Measurements from ENCODE around the gene EPDR1.
"Not testable (repeated sequence)": the region's sequence is repeated elsewhere in the genome, so short reads cannot be mapped to it uniquely, and the experiment has no call there.

EPDR1 gene

DNA sequence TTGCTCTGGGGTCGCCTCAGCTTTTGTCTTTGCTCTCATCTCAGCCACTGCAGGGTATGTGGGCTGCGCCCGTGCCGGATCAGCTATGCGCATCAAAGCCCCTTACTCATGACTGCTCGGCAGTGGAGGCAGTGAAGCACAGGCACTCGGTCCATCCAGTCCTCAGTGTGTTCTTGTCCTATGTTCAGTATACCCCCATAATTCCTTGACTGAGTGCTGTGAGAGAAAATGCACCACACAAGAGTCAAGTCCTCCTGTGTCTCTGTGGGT lies 27.4 kb downstream of the EPDR1 start:
- Histone ChIP-seq H3K27ac (ENCODE audit: low read depth in 2 of 2, low read length in 2 of 2) (no peak overlapping the region), H3K27me3 (ENCODE audit: control insufficient read depth in 2 of 2, insufficient read depth in 2 of 2, low read length in 2 of 2) (no peaks in the 10 kb centered on the region)

DNA sequence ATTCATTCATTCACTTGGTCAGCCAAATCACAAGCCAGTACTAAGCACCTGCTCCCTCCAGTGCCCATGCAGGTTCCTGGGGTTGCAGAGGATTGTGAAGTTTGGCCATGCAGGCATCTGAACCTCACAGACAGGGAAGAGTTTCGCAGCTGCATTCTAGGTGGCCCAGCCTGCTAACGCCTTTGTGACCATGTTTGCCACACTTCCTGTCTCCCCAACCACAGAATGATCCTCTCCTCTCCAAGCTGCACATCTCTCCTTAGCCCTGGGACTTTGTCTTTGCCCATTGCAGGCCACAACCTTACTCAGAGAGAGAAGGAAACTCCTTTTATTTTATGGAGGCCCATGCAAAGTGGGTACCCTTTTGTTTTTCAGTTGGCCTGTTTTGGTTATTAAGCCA lies 31.8 kb downstream of the EPDR1 start:
- H3K27ac ChIP-seq (ENCODE audit: low read depth in 2 of 2, low read length in 2 of 2) = no peak overlapping the region
- H3K4me1 ChIP-seq (ENCODE audit: control insufficient read depth in 2 of 2, insufficient read depth in 2 of 2, low read length in 2 of 2) = no peaks in the 10 kb centered on the region
- H3K9me3 ChIP-seq (ENCODE audit: control insufficient read depth in 2 of 2, low read length in 2 of 2) = no peaks in the 10 kb centered on the region
- no peak overlapping the region for H3K9ac ChIP-seq (ENCODE audit: low read depth in 1 of 2, low read length in 2 of 2)
- no peak overlapping the region for H3K4me3 ChIP-seq (ENCODE audit: low read length in 2 of 2)
- H3K27me3 ChIP-seq (ENCODE audit: control insufficient read depth in 2 of 2, insufficient read depth in 2 of 2, low read length in 2 of 2) = no peaks in the 10 kb centered on the region
- no peaks in the 10 kb centered on the region for H3K36me3 ChIP-seq (ENCODE audit: control insufficient read depth in 2 of 2, insufficient read depth in 2 of 2, low read length in 2 of 2)

More for the DNA sequence above, 27.4 kb downstream of the EPDR1 start:
- Histone ChIP-seq H3K9me3 (ENCODE audit: control insufficient read depth in 2 of 2, low read length in 2 of 2) (no peaks in the 10 kb centered on the region), H3K36me3 (ENCODE audit: control insufficient read depth in 2 of 2, insufficient read depth in 2 of 2, low read length in 2 of 2) (no peaks in the 10 kb centered on the region), H3K9ac (ENCODE audit: low read depth in 1 of 2, low read length in 2 of 2) (no peak overlapping the region), H3K4me3 (ENCODE audit: low read length in 2 of 2) (no peak overlapping the region), H3K4me1 (ENCODE audit: control insufficient read depth in 2 of 2, insufficient read depth in 2 of 2, low read length in 2 of 2) (peaks cover under 1 to 6% of the 10 kb centered on the region in 2 donors)

DNA sequence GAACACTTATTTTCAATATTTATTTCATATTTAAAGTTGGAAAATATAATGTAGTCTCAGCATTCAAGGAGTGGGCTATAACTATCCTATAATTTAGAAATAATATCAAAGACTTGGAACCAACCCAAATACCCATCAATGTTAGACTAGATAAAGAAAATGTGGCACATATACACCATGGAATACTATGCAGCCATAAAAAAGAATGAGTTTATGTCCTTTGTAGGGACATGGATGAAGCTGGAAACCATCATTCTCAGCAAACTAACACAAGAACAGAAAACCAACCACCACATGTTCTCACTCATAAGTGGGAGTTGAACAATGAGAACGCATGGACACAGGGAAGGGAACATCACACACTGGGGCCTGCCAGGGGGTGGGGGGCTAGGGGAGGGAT lies 33.8 kb downstream of the EPDR1 start:
- not testable (repeated sequence) for H3K36me3 ChIP-seq (ENCODE audit: control insufficient read depth in 2 of 2, insufficient read depth in 2 of 2, low read length in 2 of 2); H3K4me1 ChIP-seq (ENCODE audit: control insufficient read depth in 2 of 2, insufficient read depth in 2 of 2, low read length in 2 of 2); H3K4me3 ChIP-seq (ENCODE audit: low read length in 2 of 2); H3K9ac ChIP-seq (ENCODE audit: low read depth in 1 of 2, low read length in 2 of 2); H3K27me3 ChIP-seq (ENCODE audit: control insufficient read depth in 2 of 2, insufficient read depth in 2 of 2, low read length in 2 of 2); H3K27ac ChIP-seq (ENCODE audit: low read depth in 2 of 2, low read length in 2 of 2); H3K9me3 ChIP-seq (ENCODE audit: control insufficient read depth in 2 of 2, low read length in 2 of 2)

DNA sequence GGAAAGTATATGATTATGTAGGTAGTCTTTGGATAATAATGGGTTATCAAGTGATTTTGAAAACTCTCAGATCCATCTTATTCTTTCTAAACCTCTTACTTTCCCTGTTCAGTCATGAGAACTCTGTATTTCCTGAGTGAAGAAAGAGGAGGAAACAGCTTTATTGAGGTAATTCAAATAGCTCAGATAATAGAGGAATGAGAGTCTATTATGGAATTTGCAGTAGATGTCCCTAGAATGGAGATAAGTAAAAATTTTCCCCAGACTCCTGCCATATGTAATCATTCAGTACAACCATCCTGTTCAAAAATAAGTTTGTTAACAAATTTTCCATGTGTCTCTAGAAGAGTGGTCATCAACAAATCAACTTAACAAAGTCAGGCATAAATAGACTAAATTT lies 36.4 kb downstream of the EPDR1 start:
- no peaks in the 10 kb centered on the region for H3K9me3 ChIP-seq (ENCODE audit: control insufficient read depth in 2 of 2, low read length in 2 of 2)
- H3K27me3 ChIP-seq (ENCODE audit: control insufficient read depth in 2 of 2, insufficient read depth in 2 of 2, low read length in 2 of 2) = no peaks in the 10 kb centered on the region
- H3K4me1 ChIP-seq (ENCODE audit: control insufficient read depth in 2 of 2, insufficient read depth in 2 of 2, low read length in 2 of 2) = no peaks in the 10 kb centered on the region
- H3K36me3 ChIP-seq (ENCODE audit: control insufficient read depth in 2 of 2, insufficient read depth in 2 of 2, low read length in 2 of 2) = no peaks in the 10 kb centered on the region
- no peak overlapping the region for H3K27ac ChIP-seq (ENCODE audit: low read depth in 2 of 2, low read length in 2 of 2)
- H3K4me3 ChIP-seq (ENCODE audit: low read length in 2 of 2) = no peak overlapping the region
- H3K9ac ChIP-seq (ENCODE audit: low read depth in 1 of 2, low read length in 2 of 2) = no peak overlapping the region

DNA sequence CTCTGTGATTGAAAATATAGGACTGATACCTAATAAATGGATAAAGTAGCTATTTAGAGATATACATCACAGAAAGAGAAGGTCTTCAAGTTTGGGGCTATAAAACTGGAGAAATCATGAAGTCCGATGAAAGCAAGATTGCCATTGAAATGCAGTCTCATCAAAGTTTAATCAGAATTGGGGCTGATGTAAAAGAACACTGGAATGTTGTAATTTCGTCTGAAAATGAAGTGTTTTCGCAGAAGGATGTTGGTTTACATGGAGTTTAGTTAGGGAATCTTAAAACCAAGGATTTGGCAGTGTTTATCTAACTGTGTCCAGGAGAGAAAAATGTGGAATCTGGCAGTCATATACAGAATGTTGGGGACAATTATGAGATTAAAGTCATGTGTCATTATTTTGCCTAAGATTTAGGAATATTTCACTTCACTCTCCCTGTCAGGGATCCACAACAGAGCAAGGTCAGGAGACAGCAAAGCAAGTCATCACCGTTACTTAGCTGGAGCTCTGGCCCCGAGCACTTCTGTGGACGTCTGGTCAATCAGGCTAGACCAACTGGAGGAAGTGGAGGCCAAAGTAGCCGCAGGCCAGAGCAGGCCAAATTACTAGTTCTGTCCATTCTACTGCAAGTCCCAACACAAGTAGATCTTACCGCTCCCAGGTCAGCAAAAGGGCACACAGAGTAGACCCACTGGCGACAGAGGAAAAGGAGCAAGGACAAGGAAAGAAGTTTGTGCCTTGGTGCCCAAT lies 37.0 kb downstream of the EPDR1 start:
- Histone ChIP-seq H3K27me3 (ENCODE audit: control insufficient read depth in 2 of 2, insufficient read depth in 2 of 2, low read length in 2 of 2) (no peaks in the 10 kb centered on the region), H3K27ac (ENCODE audit: low read depth in 2 of 2, low read length in 2 of 2) (no peak overlapping the region), H3K4me1 (ENCODE audit: control insufficient read depth in 2 of 2, insufficient read depth in 2 of 2, low read length in 2 of 2) (no peaks in the 10 kb centered on the region), H3K9me3 (ENCODE audit: control insufficient read depth in 2 of 2, low read length in 2 of 2) (no peaks in the 10 kb centered on the region), H3K36me3 (ENCODE audit: control insufficient read depth in 2 of 2, insufficient read depth in 2 of 2, low read length in 2 of 2) (no peaks in the 10 kb centered on the region), H3K4me3 (ENCODE audit: low read length in 2 of 2) (no peak overlapping the region), H3K9ac (ENCODE audit: low read depth in 1 of 2, low read length in 2 of 2) (no peak overlapping the region)

DNA sequence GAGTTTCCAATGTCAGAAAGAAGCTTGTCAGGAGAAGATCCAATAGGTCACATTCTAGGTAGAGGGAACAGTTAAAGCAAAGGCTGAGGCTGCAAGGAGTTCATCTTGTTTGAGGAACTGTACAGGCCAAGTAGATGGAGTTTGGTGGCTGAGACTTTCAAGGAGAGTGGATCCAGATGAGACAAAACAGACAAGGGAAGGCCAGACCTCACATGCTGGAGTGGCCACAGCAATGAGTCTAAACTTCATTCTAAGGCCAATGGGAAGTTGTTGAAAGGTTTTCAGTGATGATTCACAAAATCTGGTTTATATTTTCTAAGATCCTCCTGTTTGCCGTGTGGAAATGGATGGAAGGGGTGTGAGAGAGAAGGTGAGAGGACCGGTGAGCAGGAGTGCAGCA lies 40.0 kb downstream of the EPDR1 start:
- H3K9ac ChIP-seq (ENCODE audit: low read depth in 1 of 2, low read length in 2 of 2) = no peak overlapping the region
- no peak overlapping the region for H3K4me3 ChIP-seq (ENCODE audit: low read length in 2 of 2)
- no peaks in the 10 kb centered on the region for H3K4me1 ChIP-seq (ENCODE audit: control insufficient read depth in 2 of 2, insufficient read depth in 2 of 2, low read length in 2 of 2)
- no peaks in the 10 kb centered on the region for H3K27me3 ChIP-seq (ENCODE audit: control insufficient read depth in 2 of 2, insufficient read depth in 2 of 2, low read length in 2 of 2)
- H3K36me3 ChIP-seq (ENCODE audit: control insufficient read depth in 2 of 2, insufficient read depth in 2 of 2, low read length in 2 of 2) = no peaks in the 10 kb centered on the region
- no peak overlapping the region for H3K27ac ChIP-seq (ENCODE audit: low read depth in 2 of 2, low read length in 2 of 2)
- H3K9me3 ChIP-seq (ENCODE audit: control insufficient read depth in 2 of 2, low read length in 2 of 2) = no peaks in the 10 kb centered on the region

DNA sequence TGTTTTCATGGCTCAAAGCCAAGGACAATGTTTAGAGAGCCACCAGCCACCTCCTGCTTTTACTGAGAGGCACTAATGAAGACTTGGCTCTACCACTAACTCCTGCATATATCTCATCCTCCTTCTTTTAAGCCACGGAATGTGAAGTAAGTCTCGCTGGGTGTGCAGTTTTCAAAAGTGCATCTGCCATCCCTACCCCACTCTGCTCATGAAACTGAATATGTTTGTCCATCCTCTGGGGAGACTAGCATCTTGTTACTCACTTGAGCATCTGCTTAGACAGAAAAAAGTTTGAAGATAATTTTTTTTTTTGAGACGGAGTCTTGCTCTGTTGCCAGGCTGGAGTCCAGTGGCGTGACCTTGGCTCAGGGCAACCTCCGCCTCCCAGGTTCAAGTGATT lies 40.8 kb downstream of the EPDR1 start:
- no peaks in the 10 kb centered on the region for H3K36me3 ChIP-seq (ENCODE audit: control insufficient read depth in 2 of 2, insufficient read depth in 2 of 2, low read length in 2 of 2)
- H3K9me3 ChIP-seq (ENCODE audit: control insufficient read depth in 2 of 2, low read length in 2 of 2) = no peaks in the 10 kb centered on the region
- H3K9ac ChIP-seq (ENCODE audit: low read depth in 1 of 2, low read length in 2 of 2) = no peak overlapping the region
- H3K27me3 ChIP-seq (ENCODE audit: control insufficient read depth in 2 of 2, insufficient read depth in 2 of 2, low read length in 2 of 2) = no peaks in the 10 kb centered on the region
- H3K27ac ChIP-seq (ENCODE audit: low read depth in 2 of 2, low read length in 2 of 2) = no peak overlapping the region
- H3K4me1 ChIP-seq (ENCODE audit: control insufficient read depth in 2 of 2, insufficient read depth in 2 of 2, low read length in 2 of 2) = no peaks in the 10 kb centered on the region
- H3K4me3 ChIP-seq (ENCODE audit: low read length in 2 of 2) = no peak overlapping the region

DNA sequence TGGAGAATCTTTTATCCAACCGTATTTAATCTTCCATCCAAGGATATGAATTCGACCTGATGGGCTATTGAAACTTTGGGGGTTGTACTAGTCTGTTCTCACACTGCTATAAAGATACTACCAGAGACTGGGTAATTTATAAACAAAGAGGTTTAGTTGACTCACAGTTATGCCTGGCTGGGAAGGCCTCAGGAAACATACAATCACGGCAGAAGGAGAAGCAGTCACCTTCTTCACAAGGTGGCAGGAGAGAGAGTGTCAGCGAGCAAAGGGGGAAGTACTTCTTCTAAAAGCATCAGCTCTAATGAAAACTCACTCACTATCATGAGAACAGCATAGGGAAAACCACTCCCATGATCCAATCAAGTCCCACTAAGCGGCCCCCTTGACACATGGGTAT lies 43.8 kb downstream of the EPDR1 start:
- Histone ChIP-seq H3K27ac (ENCODE audit: low read depth in 2 of 2, low read length in 2 of 2) (no peak overlapping the region), H3K27me3 (ENCODE audit: control insufficient read depth in 2 of 2, insufficient read depth in 2 of 2, low read length in 2 of 2) (no peaks in the 10 kb centered on the region), H3K4me3 (ENCODE audit: low read length in 2 of 2) (no peak overlapping the region), H3K36me3 (ENCODE audit: control insufficient read depth in 2 of 2, insufficient read depth in 2 of 2, low read length in 2 of 2) (no peaks in the 10 kb centered on the region), H3K4me1 (ENCODE audit: control insufficient read depth in 2 of 2, insufficient read depth in 2 of 2, low read length in 2 of 2) (no peaks in the 10 kb centered on the region), H3K9me3 (ENCODE audit: control insufficient read depth in 2 of 2, low read length in 2 of 2) (no peaks in the 10 kb centered on the region), H3K9ac (ENCODE audit: low read depth in 1 of 2, low read length in 2 of 2) (no peak overlapping the region)

DNA sequence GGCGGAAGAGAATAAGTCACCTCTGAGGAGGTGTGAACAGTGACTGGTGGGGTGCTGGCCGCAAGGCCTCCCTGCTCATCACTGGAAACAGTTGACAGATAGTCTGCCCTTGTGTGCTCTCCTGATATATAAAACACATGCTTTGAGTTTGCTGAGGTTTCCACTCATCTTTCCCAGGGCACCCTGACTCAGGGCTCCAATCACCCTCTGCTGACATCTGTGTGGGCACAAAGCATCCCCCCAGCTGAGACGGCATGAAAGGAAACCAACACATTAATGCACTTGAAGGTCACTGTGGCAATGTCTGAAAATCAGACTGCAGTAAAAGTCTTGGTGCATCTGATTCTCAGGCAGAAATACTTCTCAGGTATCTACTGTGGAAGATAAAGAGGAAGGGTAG lies 49.8 kb downstream of the EPDR1 start:
- Histone ChIP-seq H3K27ac (ENCODE audit: low read depth in 2 of 2, low read length in 2 of 2) (no peak overlapping the region), H3K4me3 (ENCODE audit: low read length in 2 of 2) (no peak overlapping the region), H3K9ac (ENCODE audit: low read depth in 1 of 2, low read length in 2 of 2) (no peak overlapping the region), H3K9me3 (ENCODE audit: control insufficient read depth in 2 of 2, low read length in 2 of 2) (no peaks in the 10 kb centered on the region), H3K4me1 (ENCODE audit: control insufficient read depth in 2 of 2, insufficient read depth in 2 of 2, low read length in 2 of 2) (no peaks in the 10 kb centered on the region), H3K27me3 (ENCODE audit: control insufficient read depth in 2 of 2, insufficient read depth in 2 of 2, low read length in 2 of 2) (no peaks in the 10 kb centered on the region), H3K36me3 (ENCODE audit: control insufficient read depth in 2 of 2, insufficient read depth in 2 of 2, low read length in 2 of 2) (no peaks in the 10 kb centered on the region)

DNA sequence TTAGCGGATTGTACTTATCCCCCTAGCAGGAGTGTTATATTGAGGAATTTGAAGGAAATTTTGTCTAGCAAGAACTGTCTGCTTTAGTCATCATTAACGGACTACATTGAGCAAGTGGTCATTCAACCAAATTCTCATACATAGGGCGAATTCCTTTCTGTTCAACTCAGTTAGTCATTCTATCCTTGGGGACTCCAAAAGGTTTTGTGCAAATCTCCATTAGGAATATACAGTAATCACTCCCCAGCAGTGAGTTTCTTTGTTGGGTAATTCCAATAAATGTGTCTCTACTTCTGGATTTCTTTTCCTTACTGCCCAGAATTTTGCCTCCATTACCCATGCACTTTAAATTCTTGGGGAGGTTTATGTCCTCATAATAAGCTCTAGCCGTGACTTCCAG lies 51.1 kb downstream of the EPDR1 start:
- Histone ChIP-seq H3K9ac (ENCODE audit: low read depth in 1 of 2, low read length in 2 of 2) (no peak overlapping the region), H3K36me3 (ENCODE audit: control insufficient read depth in 2 of 2, insufficient read depth in 2 of 2, low read length in 2 of 2) (no peaks in the 10 kb centered on the region)

DNA sequence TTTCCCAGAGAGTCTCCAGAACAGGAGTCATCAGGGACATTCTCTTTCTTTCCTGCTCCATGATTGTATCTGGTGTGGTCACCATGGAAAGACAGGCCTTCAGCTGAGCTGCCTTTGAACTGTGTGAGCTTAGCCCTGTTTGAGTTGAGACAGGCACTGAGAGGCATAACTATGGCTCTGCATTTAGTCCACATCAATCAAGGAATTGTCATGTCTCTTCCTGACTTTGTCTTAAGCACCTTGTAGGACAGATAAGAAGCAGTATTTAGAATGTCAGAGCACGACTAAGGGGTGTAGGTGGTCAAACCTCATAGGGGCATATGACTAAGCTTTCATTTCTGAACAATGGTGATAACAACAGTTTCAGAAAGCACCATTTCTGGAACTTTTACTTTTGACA lies 53.5 kb downstream of the EPDR1 start:
- H3K27me3 ChIP-seq (ENCODE audit: control insufficient read depth in 2 of 2, insufficient read depth in 2 of 2, low read length in 2 of 2) = no peaks in the 10 kb centered on the region
- H3K36me3 ChIP-seq (ENCODE audit: control insufficient read depth in 2 of 2, insufficient read depth in 2 of 2, low read length in 2 of 2) = no peaks in the 10 kb centered on the region
- H3K9me3 ChIP-seq (ENCODE audit: control insufficient read depth in 2 of 2, low read length in 2 of 2) = no peaks in the 10 kb centered on the region
- H3K4me3 ChIP-seq (ENCODE audit: low read length in 2 of 2) = no peak overlapping the region
- no peaks in the 10 kb centered on the region for H3K4me1 ChIP-seq (ENCODE audit: control insufficient read depth in 2 of 2, insufficient read depth in 2 of 2, low read length in 2 of 2)
- H3K27ac ChIP-seq (ENCODE audit: low read depth in 2 of 2, low read length in 2 of 2) = no peak overlapping the region
- H3K9ac ChIP-seq (ENCODE audit: low read depth in 1 of 2, low read length in 2 of 2) = no peak overlapping the region

More for the DNA sequence above, 51.1 kb downstream of the EPDR1 start:
- Histone ChIP-seq H3K4me3 (ENCODE audit: low read length in 2 of 2) (no peak overlapping the region), H3K27me3 (ENCODE audit: control insufficient read depth in 2 of 2, insufficient read depth in 2 of 2, low read length in 2 of 2) (no peaks in the 10 kb centered on the region), H3K27ac (ENCODE audit: low read depth in 2 of 2, low read length in 2 of 2) (no peak overlapping the region), H3K9me3 (ENCODE audit: control insufficient read depth in 2 of 2, low read length in 2 of 2) (no peaks in the 10 kb centered on the region), H3K4me1 (ENCODE audit: control insufficient read depth in 2 of 2, insufficient read depth in 2 of 2, low read length in 2 of 2) (no peaks in the 10 kb centered on the region)

Measured in mucosa of rectum (tissue), 2 donors.